HepG2 (cell line): ENCODE results near the gene LAMB4. TPM values are rescaled to one million over a fixed set of nuclear protein-coding genes. Genes with fewer than 3 reads are reported as not detected.

ENCODE experiments used
- CENPX ChIP-seq: sonication (generic); formaldehyde crosslinking; IDR thresholded peaks from 2 replicates; pipeline ENCODE4 v1.9.0; 2021; ENCODE audit warnings: mild to moderate bottlenecking, missing genetic modification reagents, moderate library complexity
- CREB1 ChIP-seq, 2 experiments: fragments of 450-650 bp in 1 of 2; IDR thresholded peaks; 2 replicates each; pipeline ENCODE4 v1.6.1; 2016 to 2017; ENCODE audit warnings: control low read depth in 1 of 2, mild to moderate bottlenecking in 1 of 2, missing compliant biosample characterization in 1 of 2, missing genetic modification characterization in 1 of 2
- ELK4 ChIP-seq: sonication (generic); formaldehyde crosslinking; IDR thresholded peaks from 2 replicates; pipeline ENCODE4 v1.9.0; 2021; ENCODE audit warnings: missing genetic modification reagents, borderline replicate concordance
- GPN1 ChIP-seq: sonication (generic); formaldehyde crosslinking; IDR thresholded peaks from 2 replicates; pipeline ENCODE4 v1.5.1; 2020; ENCODE audit warnings: missing genetic modification reagents, borderline replicate concordance
- HNRNPK ChIP-seq: fragments of 200-400 bp; formaldehyde crosslinking; IDR thresholded peaks from 2 replicates; pipeline ENCODE4 v1.6.1; 2018; ENCODE audit warnings: low read length, low read depth, moderate library complexity, mild to moderate bottlenecking; ENCODE audit not compliant: poor library complexity, severe bottlenecking
- HOXA5 ChIP-seq: sonication (generic); formaldehyde crosslinking; IDR thresholded peaks from 2 replicates; pipeline ENCODE4 v1.4.0; 2020; ENCODE audit warnings: missing genetic modification reagents
- IRF2 ChIP-seq: IDR thresholded peaks from 2 replicates; pipeline ENCODE4 v1.6.1; 2018; ENCODE audit warnings: missing genetic modification reagents, missing compliant biosample characterization
- MEIS2 ChIP-seq: sonication (generic); formaldehyde crosslinking; IDR thresholded peaks from 2 replicates; pipeline ENCODE4 v1.9.0; 2021; ENCODE audit warnings: mild to moderate bottlenecking, missing genetic modification reagents
- MZF1 ChIP-seq: sonication (generic); formaldehyde crosslinking; IDR thresholded peaks from 2 replicates; pipeline ENCODE4 v1.8.1; 2023; ENCODE audit warnings: mild to moderate bottlenecking, missing genetic modification reagents, borderline replicate concordance
- NR2C2 ChIP-seq: sonication (generic); formaldehyde crosslinking; IDR thresholded peaks from 2 replicates; pipeline ENCODE4 v1.4.0; 2020; ENCODE audit warnings: missing genetic modification reagents, mild to moderate bottlenecking, moderate library complexity, borderline replicate concordance
- PCBP2 ChIP-seq: fragments of 200-400 bp; formaldehyde crosslinking; optimal IDR thresholded peaks from 2 replicates; pipeline ENCODE3; 2018; ENCODE audit warnings: low read length, low read depth; ENCODE audit not compliant: poor library complexity, severe bottlenecking
- TP53 ChIP-seq: sonication (generic); formaldehyde crosslinking; conservative IDR thresholded peaks from 2 replicates; pipeline ENCODE4 v1.4.0; 2020; ENCODE audit warnings: missing genetic modification reagents
- U2AF1 ChIP-seq: fragments of 200-400 bp; formaldehyde crosslinking; optimal IDR thresholded peaks from 2 replicates; pipeline ENCODE3; 2017; ENCODE audit warnings: mild to moderate bottlenecking, low read depth, low read length
- ZNF281 ChIP-seq: sonication (generic); formaldehyde crosslinking; IDR thresholded peaks from 2 replicates; pipeline ENCODE4 v1.4.0; 2020; ENCODE audit warnings: missing genetic modification reagents, borderline replicate concordance
- ZNF34 ChIP-seq: sonication (generic); formaldehyde crosslinking; IDR thresholded peaks from 2 replicates; pipeline ENCODE4 v1.4.0; 2020; ENCODE audit warnings: mild to moderate bottlenecking, missing genetic modification reagents, borderline replicate concordance
- ZNF569 ChIP-seq: sonication (generic); formaldehyde crosslinking; IDR thresholded peaks from 2 replicates; pipeline ENCODE4 v1.5.0; 2020; ENCODE audit warnings: mild to moderate bottlenecking, missing genetic modification reagents, moderate library complexity, borderline replicate concordance
- ZSCAN30 ChIP-seq: sonication (generic); formaldehyde crosslinking; IDR thresholded peaks from 2 replicates; pipeline ENCODE4 v1.5.0; 2020; ENCODE audit warnings: mild to moderate bottlenecking, missing genetic modification reagents
- polyA plus RNA-seq, 8 experiments: library from polyadenylated mRNA; depleted of rRNA in 3 of 8; stranded (reverse) in 7 of 8; unstranded in 1 of 8; fragments of >200 nt; fragmentation: Illumina TruSeq in 4 of 8; extraction: Trizol in 4 of 8; gene quantifications; 2 replicates each; pipeline versions ENCODE4 v1.2.1 to v1.2.3, GENCODE V29; 2011 to 2016; ENCODE audit warnings: low read depth in 4 of 8, missing spikeins in 1 of 8, mixed read lengths in 1 of 8; ENCODE audit not compliant: insufficient read depth in 1 of 8
- total RNA-seq, 5 experiments: library from RNA; depleted of rRNA; stranded (reverse); fragments of >200 nt; fragmentation: Illumina TruSeq; extraction: Trizol; gene quantifications; 2 replicates each; pipeline ENCODE4 v1.2.3, GENCODE V29; 2016; ENCODE audit warnings: low read depth in 1 of 5
- TF ChIP-seq, protein P1 (sequence below): sonication (generic); formaldehyde crosslinking; IDR thresholded peaks from 2 replicates; pipeline ENCODE4 v1.5.1; 2020; ENCODE audit warnings: mild to moderate bottlenecking, missing genetic modification reagents, moderate library complexity
- TF ChIP-seq, protein P2 (sequence below): IDR thresholded peaks from 2 replicates; pipeline ENCODE4 v1.6.1; 2016; ENCODE audit warnings: mild to moderate bottlenecking, missing biosample characterization, missing genetic modification reagents

The LAMB4 gene
- total and polyA plus RNA-seq, 2 of the 13 experiments (the other 11 are each of a cell fraction or from before 2014, with no cell fraction given): 0.05 TPM; not detected in 1

- no peak for TF ChIP-seq ZNF281
- no peak for TF ChIP-seq GPN1 (CRISPR knock-in tag)
- no peak for TF ChIP-seq TP53 (CRISPR knock-in tag)
- TF ChIP-seq IRF2 (CRISPR knock-in tag): peak; percentile 67; the same call in 1 of the 2 replicates
- no peak for TF ChIP-seq CENPX (CRISPR knock-in tag)
- no peak for TF ChIP-seq U2AF1
- no peak for TF ChIP-seq HNRNPK
- TF ChIP-seq, protein P1, sequence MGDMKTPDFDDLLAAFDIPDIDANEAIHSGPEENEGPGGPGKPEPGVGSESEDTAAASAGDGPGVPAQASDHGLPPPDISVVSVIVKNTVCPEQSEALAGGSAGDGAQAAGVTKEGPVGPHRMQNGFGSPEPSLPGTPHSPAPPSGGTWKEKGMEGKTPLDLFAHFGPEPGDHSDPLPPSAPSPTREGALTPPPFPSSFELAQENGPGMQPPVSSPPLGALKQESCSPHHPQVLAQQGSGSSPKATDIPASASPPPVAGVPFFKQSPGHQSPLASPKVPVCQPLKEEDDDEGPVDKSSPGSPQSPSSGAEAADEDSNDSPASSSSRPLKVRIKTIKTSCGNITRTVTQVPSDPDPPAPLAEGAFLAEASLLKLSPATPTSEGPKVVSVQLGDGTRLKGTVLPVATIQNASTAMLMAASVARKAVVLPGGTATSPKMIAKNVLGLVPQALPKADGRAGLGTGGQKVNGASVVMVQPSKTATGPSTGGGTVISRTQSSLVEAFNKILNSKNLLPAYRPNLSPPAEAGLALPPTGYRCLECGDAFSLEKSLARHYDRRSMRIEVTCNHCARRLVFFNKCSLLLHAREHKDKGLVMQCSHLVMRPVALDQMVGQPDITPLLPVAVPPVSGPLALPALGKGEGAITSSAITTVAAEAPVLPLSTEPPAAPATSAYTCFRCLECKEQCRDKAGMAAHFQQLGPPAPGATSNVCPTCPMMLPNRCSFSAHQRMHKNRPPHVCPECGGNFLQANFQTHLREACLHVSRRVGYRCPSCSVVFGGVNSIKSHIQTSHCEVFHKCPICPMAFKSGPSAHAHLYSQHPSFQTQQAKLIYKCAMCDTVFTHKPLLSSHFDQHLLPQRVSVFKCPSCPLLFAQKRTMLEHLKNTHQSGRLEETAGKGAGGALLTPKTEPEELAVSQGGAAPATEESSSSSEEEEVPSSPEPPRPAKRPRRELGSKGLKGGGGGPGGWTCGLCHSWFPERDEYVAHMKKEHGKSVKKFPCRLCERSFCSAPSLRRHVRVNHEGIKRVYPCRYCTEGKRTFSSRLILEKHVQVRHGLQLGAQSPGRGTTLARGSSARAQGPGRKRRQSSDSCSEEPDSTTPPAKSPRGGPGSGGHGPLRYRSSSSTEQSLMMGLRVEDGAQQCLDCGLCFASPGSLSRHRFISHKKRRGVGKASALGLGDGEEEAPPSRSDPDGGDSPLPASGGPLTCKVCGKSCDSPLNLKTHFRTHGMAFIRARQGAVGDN (CRISPR knock-in tag): no peak
- no peak for TF ChIP-seq MZF1 (CRISPR knock-in tag)
- TF ChIP-seq HOXA5: no peak
- peak; percentile 40; the same call in 1 of the 2 replicates for TF ChIP-seq NR2C2 (CRISPR knock-in tag)
- TF ChIP-seq PCBP2: no peak
- TF ChIP-seq CREB1 (IDR thresholded peaks at IDR 0.05): no peak; the same call in 1 of the 2 replicates
- peak; percentile 31; the same call in 1 of the 2 replicates for TF ChIP-seq CREB1 (CRISPR knock-in tag; IDR thresholded peaks at IDR 0.05)
- TF ChIP-seq, protein P2, sequence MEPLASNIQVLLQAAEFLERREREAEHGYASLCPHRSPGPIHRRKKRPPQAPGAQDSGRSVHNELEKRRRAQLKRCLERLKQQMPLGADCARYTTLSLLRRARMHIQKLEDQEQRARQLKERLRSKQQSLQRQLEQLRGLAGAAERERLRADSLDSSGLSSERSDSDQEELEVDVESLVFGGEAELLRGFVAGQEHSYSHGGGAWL (CRISPR knock-in tag): no peak
- TF ChIP-seq ZNF569 (CRISPR knock-in tag): no peak
- TF ChIP-seq ELK4 (CRISPR knock-in tag): no peak
- no peak for TF ChIP-seq MEIS2
- TF ChIP-seq ZSCAN30 (CRISPR knock-in tag): no peak
- TF ChIP-seq ZNF34 (CRISPR knock-in tag): no peak
These were observed 117.4 kb downstream of the LAMB4 start (continued) for GRCh38 chr7:108012499-108013430.
